H1 (cell line): ENCODE results near the gene SRF. TPM values are rescaled to one million over a fixed set of nuclear protein-coding genes. Genes with fewer than 3 reads are reported as not detected.

ENCODE experiments used
- CTCF ChIA-PET: fragments of 300-600 bp; sonication (Branson Sonifier 250); formaldehyde crosslinking; loops from one replicate; lab custom pipeline; 2021; ENCODE audit not compliant: partially characterized antibody; lab: Charles Lee
- POLR2A ChIA-PET: fragments of 300-600 bp; sonication (Branson Sonifier 250); formaldehyde crosslinking; loops from one replicate; lab custom pipeline; 2021; ENCODE audit warnings: inconsistent platforms; ENCODE audit not compliant: partially characterized antibody; lab: Charles Lee
- DNase-seq, 2 experiments: peaks; one replicate each; pipeline versions ENCODE4 v3.0.0 to v3.0.0-alpha.2; 2010 to 2022; ENCODE audit warnings: low spot score in 2 of 2, low read depth in 1 of 2, mixed read lengths in 1 of 2
- FAIRE-seq: peaks from 2 replicates; lab custom pipeline; 2011; peaks lifted over from hg19 to GRCh38; lab: Jason Lieb, UNC
- H2AFZ ChIP-seq: 2 replicates; pipeline ENCODE4 v1.8.1; 2012; ENCODE audit warnings: low read length, inconsistent platforms
- H2AK5ac ChIP-seq: 2 replicates; pipeline ENCODE4 v1.6.1; 2013; ENCODE audit warnings: low read depth, low read length
- H2BK120ac ChIP-seq: replicated peaks from 2 replicates; pipeline ENCODE3; 2013; ENCODE audit warnings: low read depth, low read length, inconsistent platforms
- H2BK12ac ChIP-seq: 2 replicates; pipeline ENCODE4 v1.6.1; 2013; ENCODE audit warnings: low read depth, low read length
- H2BK15ac ChIP-seq: 2 replicates; pipeline ENCODE4 v1.6.1; 2013; ENCODE audit warnings: low read length
- H2BK20ac ChIP-seq: 2 replicates; pipeline ENCODE4 v1.6.1; 2013; ENCODE audit warnings: low read length
- H2BK5ac ChIP-seq: 2 replicates; pipeline ENCODE4 v1.6.1; 2013; ENCODE audit warnings: low read depth, low read length
- H3K14ac ChIP-seq: 2 replicates; pipeline ENCODE4 v1.6.1; 2013; ENCODE audit warnings: inconsistent platforms; ENCODE audit not compliant: insufficient read length
- H3K18ac ChIP-seq: 2 replicates; pipeline ENCODE4 v1.6.1; 2013; ENCODE audit warnings: low read length; ENCODE audit errors: extremely low read depth
- H3K23ac ChIP-seq: 2 replicates; pipeline ENCODE4 v1.6.1; 2013; ENCODE audit warnings: inconsistent platforms; ENCODE audit not compliant: insufficient read length
- H3K23me2 ChIP-seq: 2 replicates; pipeline ENCODE4 v1.6.1; 2013; ENCODE audit warnings: low read depth, low read length
- H3K27ac ChIP-seq: 2 replicates; pipeline ENCODE4 v1.6.1; 2011; ENCODE audit warnings: low read depth, low read length, inconsistent platforms
- H3K27me3 ChIP-seq, 4 experiments: replicated peaks in 1 of 4; 1 replicate in 1 of 4; 2 replicates in 3 of 4; pipeline versions ENCODE4 v1.6.1 to v1.8.1; 2011 to 2013; ENCODE audit warnings: low read length in 3 of 4, mild to moderate bottlenecking in 3 of 4, inconsistent platforms in 2 of 4, mixed read lengths in 2 of 4, moderate library complexity in 1 of 4; ENCODE audit not compliant: control insufficient read depth in 3 of 4, insufficient read depth in 3 of 4; ENCODE audit errors: extremely low read depth in 1 of 4
- H3K36me3 ChIP-seq, 4 experiments: 2 replicates each; pipeline versions ENCODE4 v1.6.1 to v1.8.1; 2011 to 2013; ENCODE audit warnings: mild to moderate bottlenecking in 4 of 4, low read length in 3 of 4, moderate library complexity in 2 of 4, control low read depth in 1 of 4, inconsistent platforms in 1 of 4; ENCODE audit not compliant: insufficient read depth in 4 of 4, control insufficient read depth in 2 of 4
- H3K4ac ChIP-seq: replicated peaks from 2 replicates; pipeline ENCODE3; 2013; ENCODE audit warnings: low read length, low read depth, mixed read lengths, inconsistent platforms; ENCODE audit not compliant: insufficient read length
- H3K4me1 ChIP-seq, 4 experiments: replicated peaks in 1 of 4; 1 replicate in 1 of 4; 2 replicates in 3 of 4; pipeline versions ENCODE4 v1.6.1 to v1.8.1; 2011 to 2013; ENCODE audit warnings: low read length in 3 of 4, inconsistent platforms in 2 of 4, mixed read lengths in 1 of 4; ENCODE audit not compliant: insufficient read depth in 4 of 4, control insufficient read depth in 3 of 4
- H3K4me2 ChIP-seq, 2 experiments: 2 replicates each; pipeline versions ENCODE4 v1.6.1 to v1.8.1; 2011 to 2013; ENCODE audit warnings: low read depth in 2 of 2, low read length in 2 of 2, control low read depth in 1 of 2, inconsistent platforms in 1 of 2, mild to moderate bottlenecking in 1 of 2; ENCODE audit not compliant: insufficient read depth in 1 of 2
- H3K4me3 ChIP-seq, 4 experiments: fragments of 200-600, 300-600 bp in 1 of 4; sonication (generic), shearing (Covaris generic), sonication (Bioruptor Twin) in 1 of 4; 2 replicates each; pipeline versions ENCODE4 v1.5.1 to v1.8.1; 2011 to 2016; ENCODE audit warnings: low read length in 4 of 4, low read depth in 3 of 4, control low read depth in 2 of 4, inconsistent platforms in 2 of 4, mild to moderate bottlenecking in 2 of 4, mixed read lengths in 1 of 4, moderate library complexity in 1 of 4; ENCODE audit not compliant: insufficient read depth in 2 of 4; ENCODE audit errors: extremely low read depth in 1 of 4
- H3K56ac ChIP-seq: replicated peaks from 2 replicates; pipeline ENCODE3; 2013; ENCODE audit warnings: low read depth, mild to moderate bottlenecking, mixed read lengths, low read length, inconsistent platforms; ENCODE audit not compliant: insufficient read length
- H3K79me1 ChIP-seq: 2 replicates; pipeline ENCODE4 v1.6.1; 2013; ENCODE audit warnings: low read depth, low read length, control low read depth
- H3K79me2 ChIP-seq, 2 experiments: 2 replicates each; pipeline versions ENCODE4 v1.6.1 to v1.8.1; 2012 to 2013; ENCODE audit warnings: low read length in 2 of 2, mild to moderate bottlenecking in 2 of 2, inconsistent platforms in 1 of 2; ENCODE audit not compliant: insufficient read depth in 2 of 2, control insufficient read depth in 1 of 2
- H3K9ac ChIP-seq, 4 experiments: replicated peaks in 1 of 4; 1 replicate in 1 of 4; 2 replicates in 3 of 4; pipeline versions ENCODE4 v1.6.1 to v1.8.1; 2011 to 2013; ENCODE audit warnings: low read depth in 3 of 4, low read length in 3 of 4, control low read depth in 2 of 4, mild to moderate bottlenecking in 2 of 4, moderate library complexity in 2 of 4, inconsistent platforms in 1 of 4; ENCODE audit errors: extremely low read depth in 1 of 4
- H3K9me3 ChIP-seq, 2 experiments: 2 replicates each; pipeline versions ENCODE4 v1.6.1 to v1.8.1; 2012 to 2013; ENCODE audit warnings: mild to moderate bottlenecking in 2 of 2, moderate library complexity in 2 of 2, control low read depth in 1 of 2, inconsistent platforms in 1 of 2, low read depth in 1 of 2, low read length in 1 of 2, mixed read lengths in 1 of 2; ENCODE audit not compliant: insufficient read depth in 2 of 2
- H4K20me1 ChIP-seq, 2 experiments: replicated peaks in 1 of 2; 2 replicates each; pipeline versions ENCODE3 to v1.8.1; 2011 to 2013; ENCODE audit warnings: inconsistent platforms in 2 of 2, low read length in 2 of 2, mild to moderate bottlenecking in 1 of 2; ENCODE audit not compliant: insufficient read depth in 2 of 2, control insufficient read depth in 1 of 2
- H4K5ac ChIP-seq: 2 replicates; pipeline ENCODE4 v1.6.1; 2013; ENCODE audit warnings: low read length, low read depth, mixed read lengths, inconsistent platforms; ENCODE audit not compliant: insufficient read length
- H4K8ac ChIP-seq: 2 replicates; pipeline ENCODE4 v1.8.0; 2013; ENCODE audit warnings: mild to moderate bottlenecking, moderate library complexity, low read length, inconsistent platforms; ENCODE audit not compliant: insufficient read depth; ENCODE audit errors: extremely low read depth
- H4K91ac ChIP-seq: replicated peaks from 2 replicates; pipeline ENCODE3; 2013; ENCODE audit warnings: low read length, mixed read lengths, inconsistent platforms; ENCODE audit not compliant: insufficient read length
- BCL11A ChIP-seq, 2 experiments: IDR thresholded peaks; one replicate each; pipeline ENCODE4 v1.6.1; 2011; ENCODE audit warnings: low read depth in 2 of 2, low read length in 2 of 2, mild to moderate bottlenecking in 2 of 2
- BRCA1 ChIP-seq: IDR thresholded peaks from 2 replicates; pipeline ENCODE4 v1.6.1; 2012; ENCODE audit warnings: low read depth, low read length, improper control_type of control experiment
- KDM5A ChIP-seq: fragments of 200-600 bp; IDR thresholded peaks from 2 replicates; pipeline ENCODE4 v1.7.1; 2012; ENCODE audit warnings: mild to moderate bottlenecking, low read length, inconsistent platforms, mixed read lengths
- MAFK ChIP-seq: IDR thresholded peaks from 2 replicates; pipeline ENCODE4 v1.6.1; 2012; ENCODE audit warnings: low read depth, mild to moderate bottlenecking, improper control_type of control experiment, low read length
- SUZ12 ChIP-seq: fragments of 200-600 bp; sonication (generic); IDR thresholded peaks from 2 replicates; pipeline ENCODE4 v1.6.1; 2012; ENCODE audit warnings: mild to moderate bottlenecking, inconsistent platforms, low read length, moderate library complexity, mixed read lengths
- TBP ChIP-seq: IDR thresholded peaks from 2 replicates; pipeline ENCODE4 v1.6.1; 2011; ENCODE audit warnings: low read depth, low read length, improper control_type of control experiment
- WGBS, 2 experiments: shearing (Covaris generic) in 1 of 2; methylation state at CpG; one replicate each; pipeline versions ENCODE4 v1.1.6 to v1.1.7; 2013 to 2015; ENCODE audit warnings: low lambda C conversion rate in 2 of 2, mixed read lengths in 2 of 2, inconsistent platforms in 1 of 2, low coverage in 1 of 2, missing lambda C conversion rate in 1 of 2; ENCODE audit not compliant: insufficient replicate concordance in 2 of 2, insufficient coverage in 1 of 2, insufficient read length in 1 of 2; ENCODE audit errors: extremely low coverage in 1 of 2, missing lambda C conversion rate in 1 of 2; 5-methylcytosine and 5-hydroxymethylcytosine counted together
- polyA plus RNA-seq, 7 experiments: library from polyadenylated mRNA; depleted of rRNA in 3 of 7; stranded (reverse) in 5 of 7; unstranded in 2 of 7; fragments of >200 nt in 5 of 7; fragments of 200-250 nt in 2 of 7; gene quantifications; 1 replicate in 5 of 7; 2 replicates in 1 of 7; 4 replicates in 1 of 7; pipeline versions ENCODE4 v1.2.1 to v1.2.3, GENCODE V29; 2011 to 2013; ENCODE audit warnings: missing spikeins in 2 of 7, mixed read lengths in 2 of 7
- total RNA-seq: library from RNA; stranded (reverse); fragmentation: NEBNext Ultra II Directional; extraction: Animal tissue kit (Norgen Biotek cat#: 25700); gene quantifications from 2 replicates; pipeline ENCODE4 v1.2.1, GENCODE V29; 2021

The SRF gene
- total and polyA plus RNA-seq, 2 of the 8 experiments (the other 6 are each of a cell fraction or from before 2014, with no cell fraction given): 49.0 to 69.5 TPM

- H3K36me3 ChIP-seq: peaks cover 2 to 11% (median 6%) of the 10 kb centered on the region in 4 experiments; a peak in 4 of 8 replicates
- no peak for TF ChIP-seq BRCA1
- no peak for TF ChIP-seq BCL11A (IDR thresholded peaks at IDR 0.05; ENCODE audit: low read depth in 2 of 2, low read length in 2 of 2)
- no peak for TF ChIP-seq KDM5A
- TF ChIP-seq MAFK: no peak
- no peak for TF ChIP-seq TBP
- TF ChIP-seq SUZ12: no peak
These were observed 29.4 kb upstream of the SRF start for GRCh38 chr6:43141644-43142043.

More at GRCh38 chr6:43141644-43142043, 29.4 kb upstream of the SRF start:
- Histone ChIP-seq H2BK12ac (no peak overlapping the region), H2BK20ac (no peak overlapping the region), H3K27ac (no peak overlapping the region), H4K5ac (no peak overlapping the region), H2BK5ac (peak overlapping the region; percentile 52; the same call in 1 of the 2 replicates), H2AFZ (no peak overlapping the region), H3K14ac (no peak overlapping the region), H3K79me2 (no peaks in the 10 kb centered on the region), H3K4ac (no peak overlapping the region), H4K91ac (no peak overlapping the region), H2BK15ac (no peak overlapping the region), H3K4me1 (peaks cover 0 to 6% (median 3%) of the 10 kb centered on the region in 4 experiments; a peak in 3 of 7 replicates), H4K8ac (no peak overlapping the region; the same call in 1 of the 2 replicates), H4K20me1 (no peaks in the 10 kb centered on the region), H3K23me2 (no peaks in the 10 kb centered on the region), H3K9ac (no peak overlapping the region), H3K23ac (no peak overlapping the region), H3K27me3 (no peaks in the 10 kb centered on the region), H3K79me1 (no peaks in the 10 kb centered on the region), H2BK120ac (no peak overlapping the region), H3K4me3 (no peak overlapping the region), H3K9me3 (no peaks in the 10 kb centered on the region), H3K18ac (no peak overlapping the region), H2AK5ac (no peak overlapping the region), H3K4me2 (no peak overlapping the region), H3K56ac (no peak overlapping the region)
- ChIA-PET POLR2A (interaction anchor here (2.4 kb wide), 1 partner anchor 10 kb away, joined by 7 read pairs; no protein-coding TSS in a partner anchor), CTCF (interaction anchor here (1.6 to 4.3 kb wide), 8 partner anchors 12 to 119 kb away, joined by 6 to 40 read pairs (median 26); partner anchors contain the start of genes CUL7, PTK7 and RRP36)
- FAIRE-seq: no peak
- no peak for DNase-seq
- whole genome bisulfite sequencing, 2 experiments: 90% methylated on average over 16 of the region's 16 CpGs; no CpG with 5 or more reads in 1 of the 2 experiments
